GM19328 (cell line): ENCODE results near the gene PRKACA.

ENCODE experiments used
- ATAC-seq: cut with Tn5 transposase; IDR thresholded peaks from one replicate; pipeline ENCODE4 v1.9.1; 2021; ENCODE audit warnings: mild to moderate bottlenecking, moderate library complexity; ENCODE audit not compliant: unreplicated experiment

Gene PRKACA

GRCh38 chr19:14096272-14096992 lies 21.1 kb downstream of the PRKACA start:
- ATAC-seq, result no peak

- ATAC-seq, result no peak
Measured at GRCh38 chr19:14094854-14095253, 22.7 kb downstream of the PRKACA start.

- no peak for ATAC-seq
Measured at GRCh38 chr19:14093117-14093823, 24.3 kb downstream of the PRKACA start.

- ATAC-seq, result no peak
Measured at GRCh38 chr19:14091813-14092462, 25.6 kb downstream of the PRKACA start.

GRCh38 chr19:14091081-14091812 lies 26.3 kb downstream of the PRKACA start:
- ATAC-seq, result peak; percentile 63

- ATAC-seq, result peak; percentile 36
Measured at GRCh38 chr19:14090509-14091080, 27.0 kb downstream of the PRKACA start, which contains the start of gene SAMD1. SAMD1 (minus strand) TSS chr19:14090751.

GRCh38 chr19:14089662-14090508 lies 27.7 kb downstream of the PRKACA start:
- no peak for ATAC-seq

GRCh38 chr19:14089412-14089661 lies 28.2 kb downstream of the PRKACA start:
- no peak for ATAC-seq

GRCh38 chr19:14088634-14089411 lies 28.7 kb downstream of the PRKACA start:
- no peak for ATAC-seq

- ATAC-seq, result no peak
Measured at GRCh38 chr19:14086098-14086497, 31.5 kb downstream of the PRKACA start.

- no peak for ATAC-seq
Measured at GRCh38 chr19:14085309-14085995, 32.1 kb downstream of the PRKACA start, which contains the start of gene C19orf67. C19orf67 (minus strand) TSS chr19:14085783; CDS start chr19:14085627, 156 bp downstream.

GRCh38 chr19:14082675-14082960 lies 34.9 kb downstream of the PRKACA start:
- ATAC-seq, result no peak

GRCh38 chr19:14081797-14082674 lies 35.5 kb downstream of the PRKACA start:
- no peak for ATAC-seq

GRCh38 chr19:14080887-14081796 lies 36.4 kb downstream of the PRKACA start:
- ATAC-seq, result peak; percentile 84

GRCh38 chr19:14078411-14078810 lies 39.2 kb downstream of the PRKACA start:
- no peak for ATAC-seq

- ATAC-seq, result no peak
Measured at GRCh38 chr19:14073925-14074838, 43.4 kb downstream of the PRKACA start.
